CD14-positive monocyte (primary cell): ENCODE data around the gene LHFPL3. TPM values are rescaled to one million over a fixed set of nuclear protein-coding genes. Genes with fewer than 3 reads are reported as not detected.

Experiments used
- DNase-seq, 3 donors: peaks; one replicate each; pipeline ENCODE4 v3.0.0-alpha.2; 2011 to 2022
- H2AFZ ChIP-seq: 2 replicates; pipeline ENCODE4 v1.6.0; 2012; ENCODE audit warnings: mild to moderate bottlenecking, low read depth, low read length, inconsistent platforms; ENCODE audit not compliant: insufficient read depth, poor library complexity, severe bottlenecking
- H3K27ac ChIP-seq, 2 donors: 1 replicate in 1 of 2; 2 replicates in 1 of 2; pipeline ENCODE4 v1.5.1; 2012 to 2013; ENCODE audit warnings: low read length in 2 of 2, control low read depth in 1 of 2, inconsistent platforms in 1 of 2, low read depth in 1 of 2, mild to moderate bottlenecking in 1 of 2
- H3K27me3 ChIP-seq, 2 donors: one replicate each; pipeline versions ENCODE4 v1.6.0 to v1.6.1; 2011 to 2013; ENCODE audit warnings: low read length in 2 of 2; ENCODE audit not compliant: control insufficient read depth in 2 of 2, insufficient read depth in 2 of 2
- H3K36me3 ChIP-seq, 2 donors: replicated peaks in 1 of 2; 1 replicate in 1 of 2; 2 replicates in 1 of 2; pipeline versions ENCODE4 v1.5.1 to v1.6.1; 2012 to 2013; ENCODE audit warnings: low read length in 2 of 2, control low read depth in 1 of 2, inconsistent platforms in 1 of 2, mild to moderate bottlenecking in 1 of 2; ENCODE audit not compliant: insufficient read depth in 2 of 2, control insufficient read depth in 1 of 2
- H3K4me1 ChIP-seq, 2 donors: 1 replicate in 1 of 2; 2 replicates in 1 of 2; pipeline versions ENCODE4 v1.5.1 to v1.6.1; 2012 to 2013; ENCODE audit warnings: low read length in 2 of 2, control low read depth in 1 of 2, inconsistent platforms in 1 of 2, mild to moderate bottlenecking in 1 of 2, moderate library complexity in 1 of 2; ENCODE audit not compliant: insufficient read depth in 2 of 2, control insufficient read depth in 1 of 2
- H3K4me2 ChIP-seq: replicated peaks from 2 replicates; pipeline ENCODE3; 2012; ENCODE audit warnings: low read length, moderate library complexity, mild to moderate bottlenecking; ENCODE audit not compliant: poor library complexity, severe bottlenecking; ENCODE audit errors: extremely low read depth
- H3K4me3 ChIP-seq, 3 experiments: fragments of 200-600 bp in 1 of 3; sonication (generic) in 1 of 3; replicated peaks in 1 of 3; 1 replicate in 2 of 3; 2 replicates in 1 of 3; pipeline ENCODE4 v1.5.1; 2011 to 2013; ENCODE audit warnings: low read length in 3 of 3, mild to moderate bottlenecking in 3 of 3, control low read depth in 2 of 3, low read depth in 2 of 3, inconsistent platforms in 1 of 3, moderate library complexity in 1 of 3
- H3K79me2 ChIP-seq: 2 replicates; pipeline ENCODE4 v1.6.0; 2012; ENCODE audit warnings: mild to moderate bottlenecking, control low read depth, inconsistent platforms, low read length, moderate library complexity; ENCODE audit not compliant: insufficient read depth
- H3K9ac ChIP-seq: 2 replicates; pipeline ENCODE4 v1.6.0; 2017; ENCODE audit warnings: low read length, mild to moderate bottlenecking; ENCODE audit not compliant: insufficient read depth, poor library complexity, severe bottlenecking
- H3K9me3 ChIP-seq, 2 donors: replicated peaks in 1 of 2; 1 replicate in 1 of 2; 2 replicates in 1 of 2; pipeline versions ENCODE4 v1.5.1 to v1.6.1; 2012 to 2013; ENCODE audit warnings: low read length in 2 of 2, control low read depth in 1 of 2; ENCODE audit not compliant: control insufficient read depth in 1 of 2, insufficient read depth in 1 of 2
- H4K20me1 ChIP-seq: 2 replicates; pipeline ENCODE4 v1.6.0; 2012; ENCODE audit warnings: mild to moderate bottlenecking, low read length, control low read depth, moderate library complexity; ENCODE audit not compliant: insufficient read depth
- H3K27ac Mint-ChIP-seq, 7 donors: one replicate each; pipeline ENCODE4 v1.8.0; 2020; ENCODE audit warnings: mild to moderate bottlenecking in 7 of 7, mixed read lengths in 7 of 7, moderate library complexity in 6 of 7, inconsistent platforms in 2 of 7
- H3K27me3 Mint-ChIP-seq, 3 donors: one replicate each; pipeline ENCODE4 v1.8.0; 2021 to 2022; ENCODE audit warnings: low read depth in 3 of 3, mild to moderate bottlenecking in 3 of 3, mixed read lengths in 3 of 3, moderate library complexity in 3 of 3, inconsistent platforms in 1 of 3
- H3K36me3 Mint-ChIP-seq, 2 donors: one replicate each; pipeline ENCODE4 v1.8.0; 2020; ENCODE audit warnings: mixed read lengths in 2 of 2, inconsistent platforms in 1 of 2, mild to moderate bottlenecking in 1 of 2
- H3K4me1 Mint-ChIP-seq: one replicate; pipeline ENCODE4 v1.8.0; 2020; ENCODE audit warnings: mild to moderate bottlenecking, mixed read lengths
- H3K4me3 Mint-ChIP-seq, 2 donors: one replicate each; pipeline ENCODE4 v1.8.0; 2020; ENCODE audit warnings: mild to moderate bottlenecking in 2 of 2, mixed read lengths in 2 of 2, moderate library complexity in 1 of 2
- H3K9me3 Mint-ChIP-seq, 7 donors: one replicate each; pipeline ENCODE4 v1.8.0; 2020 to 2022; ENCODE audit warnings: mixed read lengths in 7 of 7, mild to moderate bottlenecking in 6 of 7, moderate library complexity in 6 of 7, inconsistent platforms in 2 of 7
- CTCF ChIP-seq: fragments of 200-600 bp; IDR thresholded peaks from one replicate; pipeline ENCODE4 v1.8.0; 2022; ENCODE audit warnings: antibody characterized with exemption, mild to moderate bottlenecking
- WGBS: methylation state at CpG from one replicate; pipeline ENCODE4 v1.1.5; 2013; ENCODE audit warnings: missing lambda C conversion rate; ENCODE audit not compliant: insufficient coverage; 5-methylcytosine and 5-hydroxymethylcytosine counted together
- intact Hi-C, 2 donors: fragments of 100-400 bp; cut with micrococcal nuclease; formaldehyde crosslinking; loops; one replicate each; pipeline versions ENCODE4 v1.15.0 to v1.15.1; 2023
- polyA plus RNA-seq, 3 donors: library from polyadenylated mRNA; depleted of rRNA in 1 of 3; unstranded in 2 of 3; stranded (reverse) in 1 of 3; fragments of 300-500 nt in 2 of 3; fragments of >200 nt in 1 of 3; fragmentation: Illumina TruSeq in 2 of 3; gene quantifications; 1 replicate in 2 of 3; 2 replicates in 1 of 3; pipeline ENCODE4 v1.2.3, GENCODE V29; 2012 to 2021

The LHFPL3 gene
- polyA plus RNA-seq, 3 donors, result not detected

- TF ChIP-seq CTCF, result no peak
- DNase-seq, result no peak
- H2AFZ ChIP-seq, result no peak overlapping the region
- no peaks in the 10 kb centered on the region for H3K4me1 Mint-ChIP-seq
- no peaks in the 10 kb centered on the region for H3K79me2 ChIP-seq
- no peak overlapping the region for H3K27ac ChIP-seq
- no peak overlapping the region for H3K27ac Mint-ChIP-seq
- no peak overlapping the region for H3K4me3 ChIP-seq
- H3K36me3 Mint-ChIP-seq, result no peaks in the 10 kb centered on the region
- no peaks in the 10 kb centered on the region for H3K9me3 ChIP-seq
- H3K4me1 ChIP-seq, result no peaks in the 10 kb centered on the region
- no CpG with 5 or more reads among the region's 6 CpGs for WGBS
- H3K4me3 Mint-ChIP-seq, result no peak overlapping the region
- H4K20me1 ChIP-seq, result no peaks in the 10 kb centered on the region
- H3K4me2 ChIP-seq, result no peak overlapping the region
- H3K9ac ChIP-seq, result no peak overlapping the region
- intact Hi-C loops, result no loop called here
- H3K9me3 Mint-ChIP-seq, result peaks cover 0 to 7% (median 0%) of the 10 kb centered on the region in 7 donors
- H3K27me3 Mint-ChIP-seq, result peaks cover 2 to 5% (median 4%) of the 10 kb centered on the region in 3 donors
- no peaks in the 10 kb centered on the region for H3K36me3 ChIP-seq
- H3K27me3 ChIP-seq, result no peaks in the 10 kb centered on the region
These were observed 479.3 kb downstream of the LHFPL3 start for GRCh38 chr7:104807671-104808070.

GRCh38 chr7:104809906-104810305, 481.5 kb downstream of the LHFPL3 start:
- no peak for DNase-seq
- WGBS, result 95% methylated on average over 2 of the region's 2 CpGs
- Histone ChIP-seq H3K79me2 (no peaks in the 10 kb centered on the region), H3K9me3 (no peaks in the 10 kb centered on the region), H3K27ac (no peak overlapping the region), H3K36me3 (no peaks in the 10 kb centered on the region), H3K27me3 (no peaks in the 10 kb centered on the region), H4K20me1 (no peaks in the 10 kb centered on the region), H3K4me3 (no peak overlapping the region), H3K9ac (no peak overlapping the region), H3K4me2 (no peak overlapping the region), H3K4me1 (no peaks in the 10 kb centered on the region), H2AFZ (no peak overlapping the region)
- intact Hi-C loops, result no loop called here
- Mint-ChIP-seq H3K27ac (no peak overlapping the region), H3K27me3 (peaks cover 2 to 8% (median 6%) of the 10 kb centered on the region in 3 donors), H3K9me3 (peaks cover 0 to 3% (median 0%) of the 10 kb centered on the region in 7 donors), H3K36me3 (no peaks in the 10 kb centered on the region), H3K4me3 (no peak overlapping the region), H3K4me1 (no peaks in the 10 kb centered on the region)
- no peak for TF ChIP-seq CTCF
